UCSD-AML1 (cell line): ENCODE data around the gene UNC13D.
"Not testable (repeated sequence)": the region's sequence is repeated elsewhere in the genome, so short reads cannot be mapped to it uniquely, and the experiment has no call there.

Experiments used
- DNase-seq: peaks from one replicate; lab custom pipeline; 2025; ENCODE audit not compliant: unreplicated experiment; lab: John Stamatoyannopoulos, UW

The UNC13D gene

DNA sequence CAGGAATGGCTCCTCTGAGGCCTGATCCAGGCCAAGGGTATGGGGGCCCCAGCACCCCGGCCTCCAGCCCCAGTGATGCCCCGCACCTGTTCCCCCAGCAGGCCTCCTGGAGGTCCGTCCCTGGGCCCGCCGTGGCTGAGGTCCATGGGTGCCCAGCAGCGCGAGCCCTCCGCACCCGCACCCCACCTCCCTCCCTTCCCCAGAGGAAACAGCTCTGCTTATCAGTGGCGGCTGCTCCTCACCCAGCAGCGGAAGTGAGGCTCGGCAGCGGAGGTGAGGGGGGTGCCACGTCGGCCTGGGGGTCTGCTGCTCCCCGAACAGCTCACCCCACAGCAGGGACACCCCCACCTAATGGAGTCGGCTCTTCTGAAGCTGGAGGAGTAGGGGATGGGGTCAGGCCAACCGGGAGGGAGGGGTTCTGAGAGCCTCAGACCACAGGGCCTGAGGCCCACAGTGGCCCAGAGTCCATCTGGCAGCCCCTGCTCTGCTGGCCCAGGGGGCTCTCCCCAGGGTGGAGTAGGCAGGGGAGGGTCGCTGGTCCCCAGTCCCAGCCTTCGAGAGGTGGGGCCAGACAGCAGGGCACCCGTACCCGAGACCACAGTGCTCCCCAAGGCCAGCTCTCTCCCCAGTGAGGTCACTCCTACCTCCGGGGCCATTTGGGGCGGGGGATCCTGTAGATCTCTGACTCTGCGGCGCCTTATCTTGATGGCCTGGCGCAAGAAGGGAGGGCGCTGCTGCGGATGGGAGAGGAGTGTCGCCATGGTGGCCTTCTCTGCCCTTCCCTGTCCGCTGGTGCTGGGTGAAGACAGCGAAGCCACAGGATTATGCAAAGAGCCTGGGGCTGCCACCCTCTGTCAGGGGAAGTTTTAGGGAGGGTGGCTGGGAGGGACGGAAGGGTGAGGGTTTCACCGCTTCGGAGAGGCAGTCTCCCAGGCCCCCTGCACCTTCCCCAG, at the start of gene UNC13D:
Gene UNC13D, minus strand, starts transcription at position 828 of the 953 bp plus-strand sequence. Its CDS starts 67 bp downstream, at position 761.
- peak; percentile 83 for DNase-seq

DNA sequence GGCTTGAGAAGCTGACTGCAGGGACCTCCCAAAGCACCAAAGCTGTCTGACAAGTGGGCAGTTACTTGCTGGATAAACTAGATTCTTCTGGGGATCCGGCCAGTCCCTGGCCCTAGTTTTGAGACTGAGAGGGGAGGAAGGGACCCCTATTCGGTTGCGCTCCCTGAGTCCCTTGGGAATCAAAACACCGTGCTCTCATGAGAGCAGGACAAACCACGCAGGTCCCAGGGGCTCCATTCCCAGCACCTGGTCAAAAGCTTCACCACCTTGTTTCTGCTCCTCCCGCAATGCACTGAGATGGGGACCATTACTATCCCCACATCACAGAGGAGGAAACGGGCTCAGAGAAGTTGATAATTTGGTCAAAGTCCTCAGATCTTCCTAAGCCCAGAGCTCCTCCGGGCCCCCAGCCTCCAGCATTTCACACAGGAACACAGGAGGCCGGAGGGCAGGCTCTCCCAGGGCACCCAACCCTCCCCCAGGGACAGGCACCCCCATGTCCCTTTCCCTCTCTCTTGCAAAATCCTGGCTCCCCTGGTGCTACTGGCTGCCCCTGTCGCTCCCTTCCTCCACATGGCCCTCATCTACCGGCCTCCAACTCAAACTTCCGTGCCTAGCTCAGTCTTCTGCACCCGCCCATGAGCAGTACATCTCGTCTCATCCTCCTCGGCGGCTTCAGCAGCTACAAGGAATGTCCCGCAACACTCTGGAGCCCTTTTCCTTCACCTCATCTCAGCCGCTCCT, 49.3 kb upstream of the UNC13D start:
- no peak for DNase-seq

DNA sequence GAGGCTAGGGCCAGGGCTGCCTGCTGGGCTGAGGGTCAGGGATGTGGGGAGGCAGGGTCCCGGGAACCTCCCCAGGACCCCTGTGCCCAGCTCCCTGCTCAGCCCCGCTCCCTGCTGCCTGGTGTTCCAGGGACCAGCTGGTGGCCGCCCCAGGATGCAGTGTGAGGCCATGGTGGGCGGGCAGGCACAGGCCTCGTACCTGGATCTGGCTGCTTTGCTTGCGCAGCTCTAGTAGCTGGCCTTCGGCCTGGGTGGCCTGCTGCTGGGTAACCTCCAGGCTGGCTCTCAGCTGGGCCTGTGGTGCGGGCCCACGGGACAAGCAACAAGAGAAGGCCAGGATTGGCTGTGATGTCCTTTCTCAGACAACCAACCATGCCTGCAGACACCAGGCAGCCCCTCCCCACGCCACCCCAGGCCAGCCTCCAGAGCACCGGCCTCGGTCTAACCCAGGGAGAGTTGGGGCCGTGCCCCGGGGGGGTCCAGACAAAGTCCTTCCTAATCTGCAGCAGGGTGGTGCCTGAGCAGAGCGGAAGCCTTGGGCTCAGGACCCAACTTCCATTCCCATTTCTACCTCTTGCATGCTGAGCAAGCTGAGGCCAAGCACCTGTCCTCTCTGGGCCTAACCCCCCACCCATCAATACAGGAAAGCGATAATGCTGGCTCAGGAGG, 48.5 kb upstream of the UNC13D start:
- DNase-seq: no peak

DNA sequence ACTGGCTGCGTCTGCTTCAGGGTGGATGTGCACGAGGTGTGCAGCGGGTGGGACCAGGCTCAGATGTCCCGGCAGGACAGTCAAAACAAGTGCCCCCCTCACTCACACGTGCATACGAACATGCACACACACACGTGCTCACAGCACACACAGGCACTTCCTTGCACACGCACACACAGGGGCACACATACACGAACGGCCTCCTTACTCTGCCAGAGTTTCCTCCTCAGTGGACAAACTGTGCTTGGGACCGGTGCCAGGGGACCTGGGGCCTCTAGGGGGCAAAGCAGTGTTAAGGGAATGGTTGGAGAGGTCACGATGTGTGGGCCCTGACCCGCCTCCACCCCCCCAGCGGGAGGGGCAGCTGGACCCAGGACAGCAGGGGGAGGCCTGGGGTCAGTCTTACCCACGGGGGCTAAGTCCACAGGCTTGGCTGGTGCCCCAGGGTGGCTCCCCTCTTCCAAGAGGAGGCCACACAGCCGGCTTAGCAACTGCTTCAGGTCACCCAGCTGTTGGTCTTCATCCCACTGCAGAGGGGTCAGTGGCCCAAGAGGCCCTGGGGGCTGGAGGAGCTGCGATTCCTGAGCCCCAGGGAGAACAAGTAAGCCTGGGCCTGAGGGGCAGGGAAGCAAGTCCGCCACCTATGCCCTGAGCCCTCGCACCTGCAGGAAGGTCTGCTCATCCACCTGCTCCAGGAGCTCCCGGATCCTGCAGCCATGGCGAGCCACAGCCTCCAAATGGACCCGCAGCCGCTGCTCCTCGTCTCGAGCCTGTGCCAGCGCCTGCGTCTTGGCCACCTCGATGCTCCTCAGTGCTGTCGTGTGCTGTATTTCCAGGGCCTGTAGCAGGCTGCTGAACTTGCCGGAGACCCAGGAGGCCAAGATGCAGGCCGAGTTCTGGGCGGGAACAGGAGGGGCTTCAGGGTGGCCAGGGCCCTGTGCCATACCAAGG, 47.7 kb upstream of the UNC13D start:
- DNase-seq: no peak

DNA sequence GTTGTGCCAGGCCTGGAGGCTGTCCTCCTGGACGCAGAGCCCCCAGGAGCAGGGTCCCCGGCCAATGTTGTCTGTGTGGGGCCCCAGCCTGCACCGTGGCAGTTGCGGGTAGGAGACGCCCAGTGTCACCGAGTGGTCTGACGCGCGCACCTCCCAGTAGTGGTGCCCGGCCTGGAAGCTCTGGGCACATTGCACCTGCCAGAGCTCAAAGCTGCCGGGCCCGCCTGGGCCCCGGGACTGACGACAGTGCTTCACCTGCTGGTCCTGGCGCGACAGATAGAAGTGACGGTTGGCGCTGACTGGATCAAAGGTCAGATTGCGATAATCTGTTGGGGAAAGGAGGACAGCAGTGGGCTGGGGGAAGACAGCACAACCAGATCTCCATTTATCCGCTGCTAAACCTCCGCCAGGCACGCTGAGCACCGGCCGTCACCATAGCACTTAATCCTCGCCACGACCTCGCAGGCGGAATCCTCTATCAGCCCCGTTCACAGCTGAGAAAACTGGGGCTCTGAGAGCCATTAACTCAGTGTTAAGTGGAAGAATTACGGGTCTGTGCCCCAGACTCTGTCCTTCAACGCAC, 46.9 kb upstream of the UNC13D start:
- no peak for DNase-seq

DNA sequence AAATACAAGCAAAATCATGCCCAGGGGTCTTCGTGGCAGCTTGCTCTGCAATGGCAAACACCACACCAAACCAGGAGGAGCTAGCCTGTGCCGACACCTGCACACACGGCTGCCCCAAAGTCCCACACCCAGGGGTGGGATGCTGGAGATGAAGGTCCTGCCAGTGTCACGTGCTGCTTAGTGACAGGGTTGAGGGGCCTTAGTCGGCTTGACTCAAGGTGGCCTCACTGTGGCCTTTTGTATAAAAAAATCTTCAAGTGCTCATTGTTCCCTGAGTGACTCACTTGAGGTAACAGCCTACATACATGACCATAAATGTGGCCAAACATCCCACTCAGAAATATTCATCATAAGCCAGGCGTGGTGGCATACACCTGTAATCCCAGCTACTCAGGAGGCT, 45.2 kb upstream of the UNC13D start:
- DNase-seq: no peak

DNA sequence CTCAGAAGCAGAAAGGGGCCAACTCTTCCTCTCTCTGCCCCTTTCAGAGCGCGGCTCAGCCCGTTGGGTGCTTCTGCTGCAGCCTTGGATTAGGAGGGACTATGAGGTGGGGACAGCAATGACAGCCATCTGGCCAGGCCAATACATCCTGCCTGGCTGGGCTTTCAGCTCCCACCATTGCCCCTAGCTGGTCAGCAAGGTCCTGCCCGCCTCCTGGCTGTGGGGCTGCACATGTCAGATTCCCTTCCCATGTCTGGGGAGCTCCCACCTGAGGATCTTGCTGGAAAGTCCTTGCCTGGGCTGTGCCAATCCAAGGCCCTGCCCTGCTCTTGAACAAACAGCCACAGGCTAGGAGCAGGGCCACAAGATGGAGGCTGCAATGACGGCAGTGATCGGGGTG, 44.3 kb upstream of the UNC13D start:
- DNase-seq: no peak

DNA sequence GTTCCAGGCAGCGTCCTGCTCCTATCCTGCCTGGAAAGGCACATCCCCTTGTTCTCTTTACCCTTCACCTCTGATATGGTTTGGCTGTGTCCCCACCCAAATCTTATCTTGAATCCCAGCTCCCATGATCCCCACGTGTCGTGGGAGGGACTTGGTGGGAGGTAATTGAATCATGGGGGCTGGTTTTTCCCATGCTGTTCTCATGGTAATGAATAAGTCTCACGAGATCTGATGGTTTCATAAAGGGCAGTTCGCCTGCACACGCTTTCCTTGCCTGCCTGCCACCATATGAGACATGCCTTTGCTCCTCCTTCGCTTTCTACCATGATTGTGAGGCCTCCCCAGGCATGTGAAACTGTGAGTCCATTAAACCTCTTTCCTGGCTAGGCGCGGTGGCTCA, 41.7 kb upstream of the UNC13D start:
- DNase-seq: not testable (repeated sequence)

DNA sequence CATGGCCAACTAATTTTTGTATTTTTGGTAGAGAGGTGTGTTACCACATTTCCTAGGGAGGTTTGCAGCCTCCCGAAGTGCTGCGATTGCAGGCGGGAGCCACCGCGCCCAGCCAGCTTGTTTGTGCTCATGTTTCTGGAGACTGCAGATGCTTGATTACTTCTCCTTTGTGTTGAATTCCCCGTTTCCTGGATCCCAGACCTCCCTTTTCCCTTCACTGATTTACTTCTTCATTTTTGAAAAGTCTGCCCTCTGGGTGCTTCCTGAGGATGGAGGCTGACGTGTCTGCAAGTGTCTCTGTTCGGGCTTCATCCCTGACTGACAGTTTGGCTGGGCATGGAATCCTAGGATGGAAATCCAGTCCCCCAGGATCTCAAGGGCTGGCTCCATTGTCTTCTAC, 41.2 kb upstream of the UNC13D start:
- peak; percentile 42 for DNase-seq

DNA sequence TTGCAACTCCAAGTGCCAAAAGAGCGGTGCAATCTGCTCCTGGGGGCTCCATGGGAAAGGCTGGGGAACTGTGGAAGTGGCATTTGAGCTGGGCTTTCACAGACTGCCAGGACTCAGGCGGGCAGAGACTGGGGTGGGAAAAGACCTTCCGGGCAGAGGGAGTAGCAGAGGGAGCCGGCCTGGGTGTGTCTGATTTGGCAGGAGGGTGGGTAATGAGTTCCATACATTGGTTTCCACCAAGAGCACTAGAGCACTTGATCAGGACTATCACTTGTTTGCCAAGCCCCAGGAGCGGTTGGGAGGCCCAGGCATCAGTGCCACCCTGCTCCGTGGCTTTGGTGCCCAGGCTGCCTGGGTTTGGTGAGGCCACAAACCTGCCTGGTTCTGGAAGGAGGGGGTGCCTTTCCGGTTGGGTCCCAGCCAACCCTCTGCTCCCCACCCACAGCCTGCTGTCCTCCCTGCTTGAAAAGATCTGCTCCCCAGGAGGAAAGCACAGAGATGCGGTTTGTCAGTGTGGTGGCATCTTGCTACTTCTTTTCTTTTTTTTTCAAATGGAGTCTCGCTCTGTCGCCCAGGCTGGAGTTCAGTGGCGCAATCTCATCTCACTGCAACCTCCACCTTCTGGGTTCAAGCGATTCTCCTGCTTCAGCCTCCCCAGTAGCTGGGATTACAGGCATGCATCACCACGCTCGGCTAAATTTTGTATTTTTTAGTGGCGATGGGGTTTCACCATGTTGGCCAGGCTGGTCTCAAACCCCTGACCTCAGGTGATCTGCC, 37.7 kb upstream of the UNC13D start:
- DNase-seq: no peak

DNA sequence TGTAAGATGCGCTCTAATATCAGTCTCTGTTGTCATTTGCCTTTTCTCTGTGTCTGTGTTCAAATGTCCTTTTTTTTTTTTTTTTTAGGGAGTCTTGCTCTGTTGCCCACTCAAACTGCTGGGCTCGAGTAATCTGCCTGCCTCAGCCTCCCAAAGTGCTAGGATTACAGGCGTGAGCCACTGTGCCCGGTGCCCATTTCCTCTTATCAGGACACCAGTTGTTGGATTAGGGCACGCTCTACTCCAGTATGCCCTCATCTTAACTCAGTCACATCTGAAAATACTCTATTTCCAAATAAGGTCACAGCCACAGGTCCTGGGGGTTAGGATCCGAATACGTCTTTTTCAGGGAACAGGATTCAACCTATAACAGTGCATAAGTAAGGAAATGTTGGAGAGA, 36.1 kb upstream of the UNC13D start:
- no peak for DNase-seq

DNA sequence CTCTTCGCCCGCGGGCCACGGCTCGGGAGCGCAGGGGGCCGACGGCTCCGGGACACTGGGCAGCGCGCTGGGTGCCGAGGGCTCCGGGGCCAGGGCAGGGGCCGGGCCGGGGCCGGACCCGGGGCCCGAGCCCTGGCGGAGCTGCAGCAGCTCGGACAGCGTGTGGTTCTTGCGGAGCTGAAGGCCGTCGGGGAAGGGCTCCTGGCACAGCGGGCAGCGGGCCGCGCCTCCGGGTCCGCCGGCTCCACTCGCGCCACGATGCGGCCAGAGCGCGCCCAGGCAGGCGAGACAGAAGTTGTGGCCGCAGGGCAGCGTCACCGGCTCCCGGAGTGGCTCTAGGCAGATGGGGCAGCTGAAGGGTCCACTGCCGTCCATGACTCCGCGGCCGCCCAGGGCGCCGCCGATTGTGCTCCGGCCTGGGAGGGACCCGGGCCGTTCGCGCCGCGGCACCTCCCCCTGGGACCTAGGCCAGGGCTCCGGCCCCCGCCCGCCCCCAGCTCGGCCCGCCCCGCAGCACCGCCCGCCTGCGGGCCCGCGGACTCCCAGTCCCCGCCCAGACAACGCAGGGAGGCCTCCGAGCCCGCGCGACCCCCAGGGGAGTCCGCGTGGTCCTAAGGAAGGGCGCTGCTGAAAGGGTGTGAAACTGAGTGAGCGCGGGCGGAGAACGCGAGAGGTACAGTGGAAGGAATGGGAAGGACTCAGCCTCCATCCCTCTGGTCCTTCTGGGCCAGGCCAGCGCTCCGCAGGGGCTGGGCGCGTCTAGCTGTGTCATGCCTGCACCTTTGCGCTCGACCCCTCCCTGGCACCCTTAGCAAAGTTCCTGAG, 34.2 kb upstream of the UNC13D start, which contains the start of gene TRIM47:
Gene TRIM47, minus strand, starts transcription at position 408 of the 825 bp plus-strand sequence. Its CDS starts 33 bp downstream, at position 375.
- DNase-seq: no peak

DNA sequence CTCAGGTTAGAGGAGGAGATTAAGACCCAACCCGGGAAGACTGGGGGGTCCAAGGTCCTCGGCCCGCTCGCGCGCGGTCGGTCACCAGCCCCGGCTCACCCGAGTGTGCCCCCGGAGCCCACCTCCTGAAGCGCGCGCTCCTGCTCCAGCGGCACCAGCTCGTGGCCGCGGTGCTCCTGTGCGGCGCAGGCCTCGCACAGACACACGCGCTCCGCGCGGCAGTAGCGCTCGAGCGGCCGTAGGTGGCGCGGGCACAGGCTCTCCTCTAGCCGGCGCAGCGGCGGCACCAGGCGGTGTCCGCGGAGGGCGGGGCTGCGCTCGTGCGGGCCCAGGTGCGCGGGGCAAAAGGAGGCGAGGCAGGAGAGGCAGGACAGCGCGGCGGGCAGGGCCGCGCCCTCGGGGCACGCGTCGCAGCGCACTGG, 33.6 kb upstream of the UNC13D start:
- no peak for DNase-seq

DNA sequence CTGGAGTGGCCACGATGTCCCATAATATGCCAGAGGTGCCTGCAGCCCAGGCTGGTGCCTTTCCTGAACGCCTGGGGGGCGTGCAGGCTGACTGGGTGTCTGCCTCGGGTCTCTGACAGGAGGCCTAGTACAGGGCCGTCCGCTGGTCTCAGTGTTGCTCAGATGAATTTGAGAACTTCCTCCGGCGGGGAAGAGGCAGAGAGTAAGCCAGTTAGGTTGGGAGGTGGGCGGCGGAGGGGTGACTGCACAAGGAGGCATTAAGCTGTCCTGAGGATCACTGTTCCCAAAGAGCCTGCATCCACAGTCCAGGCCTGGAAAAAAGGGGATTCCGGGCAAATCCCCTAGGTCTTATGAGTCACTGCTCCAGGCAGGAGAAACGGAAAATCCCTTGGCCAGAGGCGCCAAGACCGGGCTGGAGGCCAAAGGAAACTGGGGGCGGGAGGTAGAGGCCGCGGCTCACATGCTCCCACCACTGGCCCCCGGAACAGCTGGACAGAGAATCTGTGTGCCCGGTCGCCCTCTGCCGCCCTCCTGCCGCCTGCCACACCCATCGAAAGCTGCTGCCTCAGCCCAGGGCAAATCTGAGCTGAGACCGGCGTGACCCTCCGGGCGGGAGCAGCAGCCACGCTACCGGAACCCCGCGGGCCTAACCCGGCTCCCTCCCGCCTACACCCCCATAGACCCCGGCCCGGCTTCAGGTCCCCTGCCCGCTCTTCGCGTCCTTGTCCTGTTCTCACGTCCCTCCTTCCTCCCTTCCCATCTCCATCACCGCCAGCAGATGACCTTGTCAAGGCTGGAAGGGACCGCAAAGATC, 32.9 kb upstream of the UNC13D start:
- DNase-seq: no peak

DNA sequence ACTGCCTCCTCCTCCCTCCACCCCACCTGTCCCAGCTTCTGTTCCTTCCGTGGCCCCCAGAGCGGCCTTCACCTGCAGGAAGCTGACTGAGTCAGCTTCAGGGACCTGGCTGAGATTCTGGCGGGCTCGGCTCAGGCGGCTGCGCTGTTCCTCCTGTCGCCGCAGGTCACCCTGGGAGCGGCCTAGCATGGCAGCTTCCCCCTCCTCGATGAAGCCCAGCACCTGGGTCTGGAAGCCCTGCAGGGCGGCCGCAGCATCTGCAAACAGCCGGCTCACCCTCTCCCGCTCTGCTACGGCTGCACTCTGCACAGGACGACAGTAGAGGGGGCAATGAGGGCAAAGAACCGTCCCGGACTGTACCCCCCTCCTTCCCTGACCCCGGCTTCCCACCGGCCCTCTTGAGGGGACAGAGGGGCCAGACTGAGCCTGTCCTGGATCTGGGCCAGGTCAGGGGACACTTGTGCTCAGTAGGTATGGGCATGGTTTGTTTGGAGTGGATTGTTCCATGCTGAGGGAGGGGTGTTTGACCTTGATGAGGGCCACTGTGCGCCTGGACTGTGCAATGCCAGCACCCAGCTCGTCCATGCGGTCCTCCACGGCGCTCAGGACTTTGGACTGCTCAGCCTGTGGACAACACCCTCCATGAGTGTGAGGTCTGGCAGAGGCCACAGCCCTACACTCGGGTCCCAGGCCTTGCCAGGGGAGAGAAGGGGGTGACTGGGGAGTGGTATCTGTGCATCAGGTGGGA, 32.2 kb upstream of the UNC13D start:
- DNase-seq: peak; percentile 40

DNA sequence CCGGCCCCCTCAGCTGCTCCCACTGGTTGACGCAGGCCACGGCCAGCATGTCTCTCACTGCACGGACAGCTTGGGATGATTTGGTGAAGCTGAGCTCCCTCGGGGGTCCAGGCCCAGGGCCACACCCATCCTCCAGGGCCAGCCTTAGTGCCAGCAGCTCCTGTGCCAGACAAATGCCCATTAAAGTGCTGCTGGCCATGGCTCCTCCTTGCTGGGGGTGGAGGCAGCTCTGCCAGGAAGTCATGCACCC, 31.7 kb upstream of the UNC13D start:
- no peak for DNase-seq
